ENCODE results near the gene ZCWPW1. TPM values are rescaled to one million over a fixed set of nuclear protein-coding genes. Genes with fewer than 3 reads are reported as not detected.
A peak's percentile ranks its signal among the peaks of the same experiment; 100 is the strongest.

Gene ZCWPW1
- total and polyA plus RNA-seq, 2 of the 13 experiments (the other 11 are each of a cell fraction or from before 2014, with no cell fraction given): 2.4 to 2.5 TPM

DNA sequence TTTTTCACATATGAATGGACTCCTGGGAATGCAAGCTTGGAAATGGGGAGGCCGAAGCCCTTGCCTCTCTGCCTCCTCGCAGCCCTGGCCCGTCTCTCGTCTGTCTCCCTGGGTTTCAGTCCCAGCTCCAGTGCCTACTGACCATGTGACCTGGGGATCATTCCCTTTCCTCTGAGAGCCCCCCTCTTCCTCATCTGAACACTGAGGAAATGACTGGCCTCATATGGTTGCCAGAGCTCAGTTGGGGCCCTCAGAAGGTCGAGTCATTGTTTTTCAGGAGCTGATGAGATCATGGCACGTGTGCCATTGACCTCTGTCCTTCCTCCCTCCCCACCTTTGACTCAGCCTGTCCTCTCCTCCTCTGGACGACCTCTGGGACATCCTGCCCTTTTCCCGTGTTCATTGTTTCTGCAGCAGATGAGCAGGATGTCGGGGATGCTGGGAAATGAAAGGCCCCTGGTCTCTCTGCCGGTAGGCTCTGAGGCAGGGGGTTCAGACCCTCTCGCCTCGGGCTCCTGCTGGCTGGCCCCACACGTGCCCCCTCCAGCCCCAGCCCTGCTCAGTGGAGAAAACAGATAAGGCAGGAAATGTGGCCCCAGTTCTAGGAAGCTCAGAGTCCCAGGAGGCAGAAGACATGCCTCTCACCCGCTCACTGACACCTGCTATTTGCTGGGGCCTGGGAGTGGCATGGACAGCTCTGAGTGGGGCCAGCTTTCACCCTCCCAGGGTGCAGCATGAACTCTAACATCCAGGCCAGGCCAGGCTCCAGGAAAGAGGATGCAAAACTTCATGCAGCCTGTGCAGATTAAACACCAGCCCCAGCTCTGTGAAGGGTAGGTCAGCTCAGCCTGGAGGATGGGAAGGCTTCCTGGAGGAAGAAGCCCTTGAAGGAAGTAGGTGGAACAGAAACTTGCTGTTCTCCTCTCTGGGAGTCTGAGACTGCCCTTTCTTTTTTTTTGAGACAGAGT is 16.1 kb upstream of the ZCWPW1 start (continued):
- TF ChIP-seq ZNF816 (CRISPR knock-in tag; IDR thresholded peaks at IDR 0.05; ENCODE audit: borderline replicate concordance) (0 out of 2 replicates have a peak, but pooled peaks have one; percentile 49), FOXK1 (CRISPR knock-in tag; IDR thresholded peaks at IDR 0.05; ENCODE audit: borderline replicate concordance, low read depth) (peak; percentile 70; the same call in 1 of the 2 replicates), SOX13 (IDR thresholded peaks at IDR 0.05) (peak; percentile 99), SOX13 (CRISPR knock-in tag; conservative IDR thresholded peaks at IDR 0.05 in 1 of 2, IDR thresholded peaks at IDR 0.05 in 1 of 2) (peak in 1 of 2 experiments; percentile 99; a peak in 2 of 4 replicates), KAT8 (CRISPR knock-in tag; IDR thresholded peaks at IDR 0.05) (peak; percentile 66), NFE2 (CRISPR knock-in tag; IDR thresholded peaks at IDR 0.05) (no peak), ZNF367 (CRISPR knock-in tag; IDR thresholded peaks at IDR 0.05; ENCODE audit: borderline replicate concordance) (no peak), ZNF317 (CRISPR knock-in tag; IDR thresholded peaks at IDR 0.05) (peak; percentile 77; the same call in 1 of the 2 replicates), ZMYM2 (CRISPR knock-in tag; IDR thresholded peaks at IDR 0.05) (peak; percentile 85), ZNF746 (CRISPR knock-in tag; IDR thresholded peaks at IDR 0.05) (peak; percentile 99), DZIP1 (CRISPR knock-in tag; IDR thresholded peaks at IDR 0.05) (0 out of 2 replicates have a peak, but pooled peaks have one; percentile 32), FOXK2 (IDR thresholded peaks at IDR 0.05) (peak; percentile 39; the same call in 1 of the 2 replicates), ZNF766 (CRISPR knock-in tag; IDR thresholded peaks at IDR 0.05; ENCODE audit: borderline replicate concordance) (no peak), MXI1 (IDR thresholded peaks at IDR 0.05; ENCODE audit: borderline replicate concordance, low read depth, low read length) (peak; percentile 27; the same call in 1 of the 3 replicates), EHMT2 (IDR thresholded peaks at IDR 0.05; ENCODE audit: borderline replicate concordance, low read depth, low read length) (no peak), ZNF121 (CRISPR knock-in tag; IDR thresholded peaks at IDR 0.05) (peak; percentile 91), BORCS8-MEF2B (CRISPR knock-in tag; IDR thresholded peaks at IDR 0.05) (peak; percentile 70), ISL2 (CRISPR knock-in tag; IDR thresholded peaks at IDR 0.05) (peak; percentile 30; the same call in 1 of the 2 replicates), ZNF563 (CRISPR knock-in tag; IDR thresholded peaks at IDR 0.05) (peak; percentile 55; the same call in 1 of the 2 replicates), KDM5A (IDR thresholded peaks at IDR 0.05; ENCODE audit: borderline replicate concordance, low read length) (no peak), RXRA (CRISPR knock-in tag; IDR thresholded peaks at IDR 0.05) (peak; percentile 98)
- TF ChIP-seq, protein P1, sequence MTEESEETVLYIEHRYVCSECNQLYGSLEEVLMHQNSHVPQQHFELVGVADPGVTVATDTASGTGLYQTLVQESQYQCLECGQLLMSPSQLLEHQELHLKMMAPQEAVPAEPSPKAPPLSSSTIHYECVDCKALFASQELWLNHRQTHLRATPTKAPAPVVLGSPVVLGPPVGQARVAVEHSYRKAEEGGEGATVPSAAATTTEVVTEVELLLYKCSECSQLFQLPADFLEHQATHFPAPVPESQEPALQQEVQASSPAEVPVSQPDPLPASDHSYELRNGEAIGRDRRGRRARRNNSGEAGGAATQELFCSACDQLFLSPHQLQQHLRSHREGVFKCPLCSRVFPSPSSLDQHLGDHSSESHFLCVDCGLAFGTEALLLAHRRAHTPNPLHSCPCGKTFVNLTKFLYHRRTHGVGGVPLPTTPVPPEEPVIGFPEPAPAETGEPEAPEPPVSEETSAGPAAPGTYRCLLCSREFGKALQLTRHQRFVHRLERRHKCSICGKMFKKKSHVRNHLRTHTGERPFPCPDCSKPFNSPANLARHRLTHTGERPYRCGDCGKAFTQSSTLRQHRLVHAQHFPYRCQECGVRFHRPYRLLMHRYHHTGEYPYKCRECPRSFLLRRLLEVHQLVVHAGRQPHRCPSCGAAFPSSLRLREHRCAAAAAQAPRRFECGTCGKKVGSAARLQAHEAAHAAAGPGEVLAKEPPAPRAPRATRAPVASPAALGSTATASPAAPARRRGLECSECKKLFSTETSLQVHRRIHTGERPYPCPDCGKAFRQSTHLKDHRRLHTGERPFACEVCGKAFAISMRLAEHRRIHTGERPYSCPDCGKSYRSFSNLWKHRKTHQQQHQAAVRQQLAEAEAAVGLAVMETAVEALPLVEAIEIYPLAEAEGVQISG (CRISPR knock-in tag; IDR thresholded peaks at IDR 0.05): peak; percentile 80
- TF ChIP-seq, protein P2, sequence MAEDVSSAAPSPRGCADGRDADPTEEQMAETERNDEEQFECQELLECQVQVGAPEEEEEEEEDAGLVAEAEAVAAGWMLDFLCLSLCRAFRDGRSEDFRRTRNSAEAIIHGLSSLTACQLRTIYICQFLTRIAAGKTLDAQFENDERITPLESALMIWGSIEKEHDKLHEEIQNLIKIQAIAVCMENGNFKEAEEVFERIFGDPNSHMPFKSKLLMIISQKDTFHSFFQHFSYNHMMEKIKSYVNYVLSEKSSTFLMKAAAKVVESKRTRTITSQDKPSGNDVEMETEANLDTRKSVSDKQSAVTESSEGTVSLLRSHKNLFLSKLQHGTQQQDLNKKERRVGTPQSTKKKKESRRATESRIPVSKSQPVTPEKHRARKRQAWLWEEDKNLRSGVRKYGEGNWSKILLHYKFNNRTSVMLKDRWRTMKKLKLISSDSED (CRISPR knock-in tag; IDR thresholded peaks at IDR 0.05): no peak

Measured in HepG2 (cell line).